ENCODE measurements around the gene PFKFB3.

DNA sequence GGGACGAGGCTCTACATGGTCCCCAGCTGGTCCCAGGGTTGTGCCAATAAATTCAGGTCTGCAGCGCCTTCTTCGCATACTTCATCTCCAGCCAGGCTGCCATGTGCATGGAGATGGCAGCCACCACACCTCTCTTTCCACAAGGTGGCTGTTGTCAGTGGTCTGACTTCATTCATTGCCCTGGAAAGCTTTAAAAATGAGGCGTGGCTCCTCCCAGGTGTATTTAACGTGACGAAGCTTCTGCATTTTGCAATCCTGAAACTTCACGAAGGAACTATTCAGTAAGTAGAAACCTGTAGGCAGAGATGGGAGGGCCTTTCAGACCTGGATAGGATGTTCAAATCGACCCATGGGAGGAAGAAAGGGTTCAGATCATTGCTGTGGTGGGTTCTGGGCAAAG, 53.7 kb downstream of the PFKFB3 start:
- TF ChIP-seq, protein P1, sequence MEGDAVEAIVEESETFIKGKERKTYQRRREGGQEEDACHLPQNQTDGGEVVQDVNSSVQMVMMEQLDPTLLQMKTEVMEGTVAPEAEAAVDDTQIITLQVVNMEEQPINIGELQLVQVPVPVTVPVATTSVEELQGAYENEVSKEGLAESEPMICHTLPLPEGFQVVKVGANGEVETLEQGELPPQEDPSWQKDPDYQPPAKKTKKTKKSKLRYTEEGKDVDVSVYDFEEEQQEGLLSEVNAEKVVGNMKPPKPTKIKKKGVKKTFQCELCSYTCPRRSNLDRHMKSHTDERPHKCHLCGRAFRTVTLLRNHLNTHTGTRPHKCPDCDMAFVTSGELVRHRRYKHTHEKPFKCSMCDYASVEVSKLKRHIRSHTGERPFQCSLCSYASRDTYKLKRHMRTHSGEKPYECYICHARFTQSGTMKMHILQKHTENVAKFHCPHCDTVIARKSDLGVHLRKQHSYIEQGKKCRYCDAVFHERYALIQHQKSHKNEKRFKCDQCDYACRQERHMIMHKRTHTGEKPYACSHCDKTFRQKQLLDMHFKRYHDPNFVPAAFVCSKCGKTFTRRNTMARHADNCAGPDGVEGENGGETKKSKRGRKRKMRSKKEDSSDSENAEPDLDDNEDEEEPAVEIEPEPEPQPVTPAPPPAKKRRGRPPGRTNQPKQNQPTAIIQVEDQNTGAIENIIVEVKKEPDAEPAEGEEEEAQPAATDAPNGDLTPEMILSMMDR (IDR thresholded peaks at IDR 0.05; ENCODE audit: low read depth, low read length, poor library complexity, severe bottlenecking), result no peak
- TF ChIP-seq EZH2phosphoT487 (IDR thresholded peaks at IDR 0.05; ENCODE audit: borderline replicate concordance, low read length), result no peak
